GM12878 (cell line): ENCODE results near the gene C11orf16. TPM values are rescaled to one million over a fixed set of nuclear protein-coding genes. Genes with fewer than 3 reads are reported as not detected.

ENCODE experiments used
- ATAC-seq: fragments of 200-7000 bp; cut with Tn5 transposase; 3 replicates; pipeline ENCODE4 v1.9.1; 2020; ENCODE audit warnings: mild to moderate bottlenecking, moderate library complexity
- BruUV-seq: library from RNA; stranded (reverse); fragments of 400-500 nt; replicated peaks from 2 replicates; lab custom pipeline; 2021; lab: Mats Ljungman, UMichigan
- CTCF ChIA-PET: fragments of 300-600 bp; sonication (Branson Sonifier 250); formaldehyde crosslinking; extraction: SDS; loops from one replicate; lab custom pipeline; 2021; ENCODE audit warnings: inconsistent platforms; lab: Yijun Ruan, JAX
- POLR2A ChIA-PET: fragments of 350-600 bp; formaldehyde crosslinking; extraction: SDS; loops from one replicate; lab custom pipeline; 2021; ENCODE audit warnings: inconsistent platforms; lab: Charles Lee
- RAD21 ChIA-PET: fragments of 300-600 bp; sonication (Branson Sonifier 250); formaldehyde crosslinking; loops from one replicate; lab custom pipeline; 2023; ENCODE audit warnings: antibody characterized with exemption; ENCODE audit not compliant: unreplicated experiment; lab: Charles Lee
- SMC1A ChIA-PET: fragments of 300-600 bp; sonication (Branson Sonifier 250); formaldehyde crosslinking; loops from one replicate; lab custom pipeline; 2023; ENCODE audit not compliant: unreplicated experiment, uncharacterized antibody; lab: Charles Lee
- DNase-seq: peaks from one replicate; pipeline ENCODE4 v3.0.0-alpha.2; 2011; ENCODE audit warnings: low read depth, low spot score
- FAIRE-seq: peaks from 3 replicates; lab custom pipeline; 2011; peaks lifted over from hg19 to GRCh38; lab: Jason Lieb, UNC
- H2AFZ ChIP-seq: 2 replicates; pipeline ENCODE4 v1.6.0; 2011; ENCODE audit warnings: low read depth, low read length, control low read depth; ENCODE audit not compliant: control insufficient read depth
- H3K27ac ChIP-seq: 2 replicates; pipeline ENCODE4 v1.5.1; 2011; ENCODE audit warnings: control low read depth; ENCODE audit not compliant: control insufficient read depth, insufficient read depth
- H3K27me3 ChIP-seq, 2 experiments: replicated peaks in 1 of 2; 2 replicates each; pipeline versions ENCODE4 v1.6.0 to v1.6.1; 2011; ENCODE audit warnings: low read length in 1 of 2; ENCODE audit not compliant: control insufficient read depth in 2 of 2, insufficient read depth in 2 of 2
- H3K36me3 ChIP-seq, 2 experiments: 2 replicates each; pipeline ENCODE4 v1.5.1; 2011; ENCODE audit warnings: low read length in 1 of 2; ENCODE audit not compliant: control insufficient read depth in 2 of 2, insufficient read depth in 2 of 2
- H3K4me1 ChIP-seq: 2 replicates; pipeline ENCODE4 v1.6.1; 2011; ENCODE audit warnings: mild to moderate bottlenecking, low read length, moderate library complexity, mixed read lengths; ENCODE audit not compliant: control insufficient read depth, insufficient read depth
- H3K4me2 ChIP-seq: 2 replicates; pipeline ENCODE4 v1.6.0; 2011; ENCODE audit warnings: control low read depth; ENCODE audit not compliant: control insufficient read depth, insufficient read depth
- H3K4me3 ChIP-seq: fragments of 200-600 bp; sonication (generic); 2 replicates; pipeline ENCODE4 v1.5.1; 2016
- H3K79me2 ChIP-seq: 2 replicates; pipeline ENCODE4 v1.6.0; 2011; ENCODE audit warnings: low read length; ENCODE audit not compliant: control insufficient read depth, insufficient read depth
- H3K9ac ChIP-seq: 2 replicates; pipeline ENCODE4 v1.8.0; 2011; ENCODE audit warnings: low read length, control low read depth, mixed read lengths; ENCODE audit not compliant: control insufficient read depth, insufficient read depth
- H3K9me3 ChIP-seq: replicated peaks from 3 replicates; pipeline ENCODE4 v1.5.1; 2011; ENCODE audit warnings: mild to moderate bottlenecking, low read length; ENCODE audit not compliant: control insufficient read depth, insufficient read depth
- H4K20me1 ChIP-seq: 2 replicates; pipeline ENCODE4 v1.6.0; 2011; ENCODE audit not compliant: control insufficient read depth, insufficient read depth
- ATF7 ChIP-seq: fragments of 450-650 bp; IDR thresholded peaks from 2 replicates; pipeline ENCODE4 v1.6.1; 2016; ENCODE audit warnings: low read depth, mild to moderate bottlenecking
- BCLAF1 ChIP-seq: fragments of 450-650 bp; IDR thresholded peaks from 2 replicates; pipeline ENCODE4 v1.6.1; 2017; ENCODE audit warnings: antibody characterized with exemption, mild to moderate bottlenecking, moderate library complexity
- BHLHE40 ChIP-seq, 2 experiments: fragments of 450-650 bp in 1 of 2; IDR thresholded peaks; 2 replicates each; pipeline ENCODE4 v1.6.1; 2011 to 2017; ENCODE audit warnings: low read depth in 2 of 2, borderline replicate concordance in 1 of 2, improper control_type of control experiment in 1 of 2, low read length in 1 of 2, mild to moderate bottlenecking in 1 of 2
- ESRRA ChIP-seq: IDR thresholded peaks from 2 replicates; pipeline ENCODE4 v1.6.1; 2012; ENCODE audit warnings: mild to moderate bottlenecking, low read length, improper control_type of control experiment
- FOXM1 ChIP-seq: IDR thresholded peaks from 2 replicates; pipeline ENCODE4 v1.6.1; 2012; ENCODE audit warnings: low read depth, mild to moderate bottlenecking, inconsistent platforms, low read length, moderate library complexity
- NFIC ChIP-seq: IDR thresholded peaks from 2 replicates; pipeline ENCODE4 v1.6.1; 2012; ENCODE audit warnings: low read depth, mild to moderate bottlenecking, inconsistent platforms, low read length, moderate library complexity
- NR2C1 ChIP-seq: fragments of 450-650 bp; IDR thresholded peaks from 2 replicates; pipeline ENCODE4 v1.6.1; 2017; ENCODE audit warnings: antibody characterized with exemption, mild to moderate bottlenecking, moderate library complexity
- PML ChIP-seq: IDR thresholded peaks from 2 replicates; pipeline ENCODE4 v1.6.1; 2012; ENCODE audit warnings: low read length, inconsistent platforms
- RB1 ChIP-seq: fragments of 450-650 bp; formaldehyde crosslinking; IDR thresholded peaks from 2 replicates; pipeline ENCODE4 v1.6.1; 2017; ENCODE audit warnings: mild to moderate bottlenecking, borderline replicate concordance
- SMARCA5 ChIP-seq: fragments of 450-650 bp; IDR thresholded peaks from 2 replicates; pipeline ENCODE4 v1.6.1; 2017; ENCODE audit warnings: mild to moderate bottlenecking
- SREBF2 ChIP-seq: IDR thresholded peaks from 2 replicates; pipeline ENCODE4 v1.6.1; 2012; ENCODE audit warnings: mild to moderate bottlenecking, low read length
- STAT3 ChIP-seq: IDR thresholded peaks from 2 replicates; pipeline ENCODE4 v1.6.1; 2011; ENCODE audit warnings: low read depth, low read length, improper control_type of control experiment
- whole genome bisulfite sequencing: methylation state at CpG from one replicate; pipeline ENCODE4 v1.1.6; 2016; ENCODE audit warnings: low lambda C conversion rate; ENCODE audit not compliant: insufficient replicate concordance, insufficient coverage; ENCODE audit errors: missing lambda C conversion rate; 5-methylcytosine and 5-hydroxymethylcytosine counted together
- in situ Hi-C: fragments of 300-500 bp; cut with MboI; formaldehyde crosslinking; loops from 9 replicates; pipeline ENCODE4 v1.14.3; 2018; ENCODE audit warnings: mixed read lengths
- intact Hi-C: fragments of 100-400 bp; cut with micrococcal nuclease; formaldehyde crosslinking; loops from one replicate; pipeline ENCODE4 v1.14.2; 2022; ENCODE audit not compliant: unreplicated experiment
- polyA plus RNA-seq, 11 experiments: library from polyadenylated mRNA; depleted of rRNA in 4 of 11; unstranded in 6 of 11; stranded (reverse) in 5 of 11; fragments of >200 nt; fragmentation: Nextera tagmentation in 4 of 11; fragmentation: Illumina TruSeq in 1 of 11; extraction: Ambion mirVana in 4 of 11; extraction: Trizol in 1 of 11; gene quantifications; 1 replicate in 1 of 11; 2 replicates in 10 of 11; pipeline versions ENCODE4 v1.2.1 to v1.2.3, GENCODE V29; 2011 to 2016; ENCODE audit warnings: inconsistent platforms in 2 of 11, missing spikeins in 2 of 11, low read depth in 1 of 11
- total RNA-seq, 4 experiments: library from RNA; depleted of rRNA in 3 of 4; stranded (reverse); fragments of >200 nt in 3 of 4; fragmentation: Illumina TruSeq in 1 of 4; extraction: Trizol in 1 of 4; gene quantifications; 2 replicates each; pipeline versions ENCODE4 v1.2.1 to v1.2.3, GENCODE V29; 2013 to 2021
- TF ChIP-seq, protein P1 (sequence below): fragments of 150-350 bp; IDR thresholded peaks from 2 replicates; pipeline ENCODE4 v1.6.1; 2014; ENCODE audit warnings: mild to moderate bottlenecking, low read depth, low read length

The C11orf16 gene
- total and polyA plus RNA-seq, 10 of the 15 experiments (the other 5 are each of a cell fraction or from before 2014, with no cell fraction given), result 0.05 to 0.39 (median 0.32) TPM; not detected in 7

GRCh38 chr11:8910649-8911026 lies 22.1 kb downstream of the C11orf16 start:
- RAD21 ChIA-PET, result interaction anchor here (0.6 to 5.8 kb wide), 6 partner anchors 23 to 228 kb away, joined by 3 to 97 read pairs (median 4); partner anchors contain the start of genes RPL27A, TMEM9B and TRIM66
- BruUV-seq, result no TSS peak
- Histone ChIP-seq H4K20me1 (no peaks in the 10 kb centered on the region), H3K4me3 (peak overlapping the region; percentile 62), H3K36me3 (peaks cover 0 to 3% of the 10 kb centered on the region in 2 experiments; a peak in 1 of 4 replicates), H3K4me1 (peaks cover 11% of the 10 kb centered on the region), H3K4me2 (peak overlapping the region; percentile 88), H3K27ac (no peak overlapping the region), H3K9me3 (no peaks in the 10 kb centered on the region), H3K9ac (peak overlapping the region; percentile 45; the same call in 1 of the 2 replicates), H2AFZ (peak overlapping the region; percentile 83), H3K27me3 (no peaks in the 10 kb centered on the region; a peak in 1 of 4 replicates), H3K79me2 (peaks cover 8% of the 10 kb centered on the region)
- SMC1A ChIA-PET, result interaction anchor here (1.1 kb wide), 1 partner anchor 48 kb away, joined by 3 read pairs; no protein-coding TSS in a partner anchor
- CTCF ChIA-PET, result interaction anchor here (0.6 to 6.9 kb wide), 3 partner anchors 48 to 690 kb away, joined by 3 to 196 read pairs (median 61); no protein-coding TSS in a partner anchor
- FAIRE-seq (no peak), DNase-seq (no peak), ATAC-seq (peak; percentile 26)
- 2% methylated on average over 6 of the region's 19 CpGs for WGBS
- in situ Hi-C loops, result no loop called here
- TF ChIP-seq ESRRA, result no peak
- 0 out of 2 replicates have a peak, but pooled peaks have one; percentile 18 for TF ChIP-seq NR2C1
- intact Hi-C loops, result loop anchor here (5.0 kb wide), 1 partner anchor 223 kb away; no protein-coding TSS in a partner anchor
- POLR2A ChIA-PET, result interaction anchor here (0.6 to 1.3 kb wide), 4 partner anchors 49 to 402 kb away, joined by 3 read pairs; partner anchors contain the start of genes RPL27A and TRIM66

DNA sequence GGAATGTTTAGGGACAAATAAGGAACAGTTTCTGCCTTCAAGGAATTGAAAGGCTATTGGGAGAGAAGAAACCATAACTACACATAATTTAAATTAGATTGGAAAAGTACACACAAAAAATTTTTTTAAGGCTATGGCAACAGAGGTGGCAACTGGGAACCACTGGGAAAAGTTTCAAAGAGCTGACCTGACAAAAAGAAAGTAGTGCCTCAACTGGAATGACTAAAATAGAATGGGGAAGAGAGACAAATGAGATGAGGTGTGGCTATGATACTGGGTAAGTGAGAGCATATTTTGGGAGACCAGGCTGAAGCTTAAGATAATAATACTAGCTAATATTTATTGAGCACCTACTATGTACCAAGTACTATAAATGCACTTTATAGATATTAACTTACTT lies 24.6 kb downstream of the C11orf16 start:
- Histone ChIP-seq H3K36me3 (no peaks in the 10 kb centered on the region), H3K79me2 (peaks cover 5% of the 10 kb centered on the region), H4K20me1 (no peaks in the 10 kb centered on the region), H3K4me1 (no peaks in the 10 kb centered on the region), H2AFZ (no peak overlapping the region), H3K9me3 (no peaks in the 10 kb centered on the region), H3K9ac (no peak overlapping the region), H3K4me3 (no peak overlapping the region), H3K4me2 (0 out of 2 replicates have a peak overlapping the region, but pooled peaks have one; percentile 27), H3K27ac (no peak overlapping the region), H3K27me3 (no peaks in the 10 kb centered on the region; a peak in 1 of 4 replicates)
- BruUV-seq, result no TSS peak
- in situ Hi-C loops (no loop called here), intact Hi-C loops (no loop called here)
- RAD21 ChIA-PET, result no interaction called here
- no peak for DNase-seq
- POLR2A ChIA-PET, result interaction anchor here (0.7 to 1.2 kb wide), 2 partner anchors 53 to 56 kb away, joined by 3 read pairs; partner anchors contain the start of gene TMEM9B
- CTCF ChIA-PET, result interaction anchor here (0.5 to 1.3 kb wide), 4 partner anchors 12 to 300 kb away, joined by 3 to 6 read pairs (median 4); no protein-coding TSS in a partner anchor
- SMC1A ChIA-PET, result interaction anchor here (0.6 to 0.8 kb wide), 4 partner anchors 51 to 269 kb away, joined by 3 to 4 read pairs (median 3); no protein-coding TSS in a partner anchor
- no peak for FAIRE-seq
- ATAC-seq, result no peak
- TF ChIP-seq BHLHE40 (IDR thresholded peaks at IDR 0.05; ENCODE audit: borderline replicate concordance in 1 of 2, low read depth in 2 of 2, low read length in 1 of 2), result no peak
- no peak for TF ChIP-seq ATF7
- TF ChIP-seq, protein P1, sequence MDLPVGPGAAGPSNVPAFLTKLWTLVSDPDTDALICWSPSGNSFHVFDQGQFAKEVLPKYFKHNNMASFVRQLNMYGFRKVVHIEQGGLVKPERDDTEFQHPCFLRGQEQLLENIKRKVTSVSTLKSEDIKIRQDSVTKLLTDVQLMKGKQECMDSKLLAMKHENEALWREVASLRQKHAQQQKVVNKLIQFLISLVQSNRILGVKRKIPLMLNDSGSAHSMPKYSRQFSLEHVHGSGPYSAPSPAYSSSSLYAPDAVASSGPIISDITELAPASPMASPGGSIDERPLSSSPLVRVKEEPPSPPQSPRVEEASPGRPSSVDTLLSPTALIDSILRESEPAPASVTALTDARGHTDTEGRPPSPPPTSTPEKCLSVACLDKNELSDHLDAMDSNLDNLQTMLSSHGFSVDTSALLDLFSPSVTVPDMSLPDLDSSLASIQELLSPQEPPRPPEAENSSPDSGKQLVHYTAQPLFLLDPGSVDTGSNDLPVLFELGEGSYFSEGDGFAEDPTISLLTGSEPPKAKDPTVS, result no peak
- TF ChIP-seq SMARCA5, result no peak
- TF ChIP-seq RB1, result no peak
- no peak for TF ChIP-seq FOXM1
- TF ChIP-seq SREBF2, result no peak
- TF ChIP-seq BCLAF1, result no peak
- no peak for TF ChIP-seq NFIC
- TF ChIP-seq PML, result no peak
- no peak for TF ChIP-seq STAT3
